GM12878 (cell line): ENCODE results near the gene PLEKHJ1. TPM values are rescaled to one million over a fixed set of nuclear protein-coding genes. Genes with fewer than 3 reads are reported as not detected.

Experiments used
- ATAC-seq: fragments of 200-7000 bp; cut with Tn5 transposase; 3 replicates; pipeline ENCODE4 v1.9.1; 2020; ENCODE audit warnings: mild to moderate bottlenecking, moderate library complexity
- BruUV-seq: library from RNA; stranded (reverse); fragments of 400-500 nt; replicated peaks from 2 replicates; lab custom pipeline; 2021; lab: Mats Ljungman, UMichigan
- CTCF ChIA-PET: fragments of 300-600 bp; sonication (Branson Sonifier 250); formaldehyde crosslinking; extraction: SDS; loops from one replicate; lab custom pipeline; 2021; ENCODE audit warnings: inconsistent platforms; lab: Yijun Ruan, JAX
- POLR2A ChIA-PET: fragments of 350-600 bp; formaldehyde crosslinking; extraction: SDS; loops from one replicate; lab custom pipeline; 2021; ENCODE audit warnings: inconsistent platforms; lab: Charles Lee
- RAD21 ChIA-PET: fragments of 300-600 bp; sonication (Branson Sonifier 250); formaldehyde crosslinking; loops from one replicate; lab custom pipeline; 2023; ENCODE audit warnings: antibody characterized with exemption; ENCODE audit not compliant: unreplicated experiment; lab: Charles Lee
- SMC1A ChIA-PET: fragments of 300-600 bp; sonication (Branson Sonifier 250); formaldehyde crosslinking; loops from one replicate; lab custom pipeline; 2023; ENCODE audit not compliant: unreplicated experiment, uncharacterized antibody; lab: Charles Lee
- DNase-seq: peaks from one replicate; pipeline ENCODE4 v3.0.0-alpha.2; 2011; ENCODE audit warnings: low read depth, low spot score
- FAIRE-seq: peaks from 3 replicates; lab custom pipeline; 2011; peaks lifted over from hg19 to GRCh38; lab: Jason Lieb, UNC
- H2AFZ ChIP-seq: 2 replicates; pipeline ENCODE4 v1.6.0; 2011; ENCODE audit warnings: low read depth, low read length, control low read depth; ENCODE audit not compliant: control insufficient read depth
- H3K27ac ChIP-seq: 2 replicates; pipeline ENCODE4 v1.5.1; 2011; ENCODE audit warnings: control low read depth; ENCODE audit not compliant: control insufficient read depth, insufficient read depth
- H3K27me3 ChIP-seq, 2 experiments: replicated peaks in 1 of 2; 2 replicates each; pipeline versions ENCODE4 v1.6.0 to v1.6.1; 2011; ENCODE audit warnings: low read length in 1 of 2; ENCODE audit not compliant: control insufficient read depth in 2 of 2, insufficient read depth in 2 of 2
- H3K36me3 ChIP-seq, 2 experiments: 2 replicates each; pipeline ENCODE4 v1.5.1; 2011; ENCODE audit warnings: low read length in 1 of 2; ENCODE audit not compliant: control insufficient read depth in 2 of 2, insufficient read depth in 2 of 2
- H3K4me1 ChIP-seq: 2 replicates; pipeline ENCODE4 v1.6.1; 2011; ENCODE audit warnings: mild to moderate bottlenecking, low read length, moderate library complexity, mixed read lengths; ENCODE audit not compliant: control insufficient read depth, insufficient read depth
- H3K4me2 ChIP-seq: 2 replicates; pipeline ENCODE4 v1.6.0; 2011; ENCODE audit warnings: control low read depth; ENCODE audit not compliant: control insufficient read depth, insufficient read depth
- H3K4me3 ChIP-seq: fragments of 200-600 bp; sonication (generic); 2 replicates; pipeline ENCODE4 v1.5.1; 2016
- H3K79me2 ChIP-seq: 2 replicates; pipeline ENCODE4 v1.6.0; 2011; ENCODE audit warnings: low read length; ENCODE audit not compliant: control insufficient read depth, insufficient read depth
- H3K9ac ChIP-seq: 2 replicates; pipeline ENCODE4 v1.8.0; 2011; ENCODE audit warnings: low read length, control low read depth, mixed read lengths; ENCODE audit not compliant: control insufficient read depth, insufficient read depth
- H3K9me3 ChIP-seq: replicated peaks from 3 replicates; pipeline ENCODE4 v1.5.1; 2011; ENCODE audit warnings: mild to moderate bottlenecking, low read length; ENCODE audit not compliant: control insufficient read depth, insufficient read depth
- H4K20me1 ChIP-seq: 2 replicates; pipeline ENCODE4 v1.6.0; 2011; ENCODE audit not compliant: control insufficient read depth, insufficient read depth
- BCLAF1 ChIP-seq: fragments of 450-650 bp; IDR thresholded peaks from 2 replicates; pipeline ENCODE4 v1.6.1; 2017; ENCODE audit warnings: antibody characterized with exemption, mild to moderate bottlenecking, moderate library complexity
- GABPA ChIP-seq: IDR thresholded peaks from 2 replicates; pipeline ENCODE4 v1.6.1; 2014; ENCODE audit warnings: antibody characterized with exemption, low read depth, mild to moderate bottlenecking, inconsistent platforms
- HDAC2 ChIP-seq: fragments of 200-600 bp; sonication (generic); IDR thresholded peaks from 2 replicates; pipeline ENCODE4 v1.6.1; 2017
- IKZF1 ChIP-seq: fragments of 450-650 bp; conservative IDR thresholded peaks from 2 replicates; pipeline ENCODE4 v1.6.1; 2017; ENCODE audit warnings: antibody characterized with exemption, mild to moderate bottlenecking
- IKZF2 ChIP-seq, 2 experiments: fragments of 450-650 bp; IDR thresholded peaks; 2 replicates each; pipeline ENCODE4 v1.6.1; 2017; ENCODE audit warnings: mild to moderate bottlenecking in 2 of 2, moderate library complexity in 2 of 2
- MEF2B ChIP-seq: fragments of 450-650 bp; IDR thresholded peaks from 2 replicates; pipeline ENCODE4 v1.6.1; 2018; ENCODE audit warnings: mild to moderate bottlenecking, moderate library complexity; ENCODE audit not compliant: partially characterized antibody, poor library complexity, severe bottlenecking
- PML ChIP-seq: IDR thresholded peaks from 2 replicates; pipeline ENCODE4 v1.6.1; 2012; ENCODE audit warnings: low read length, inconsistent platforms
- RCOR1 ChIP-seq: conservative IDR thresholded peaks from 2 replicates; pipeline ENCODE4 v1.6.1; 2012; ENCODE audit warnings: low read depth, low read length, improper control_type of control experiment
- RELB ChIP-seq: fragments of 450-650 bp; IDR thresholded peaks from 2 replicates; pipeline ENCODE4 v1.6.1; 2017; ENCODE audit warnings: low read depth, mild to moderate bottlenecking, moderate library complexity
- SREBF2 ChIP-seq: IDR thresholded peaks from 2 replicates; pipeline ENCODE4 v1.6.1; 2012; ENCODE audit warnings: mild to moderate bottlenecking, low read length
- SUPT20H ChIP-seq: IDR thresholded peaks from 2 replicates; pipeline ENCODE4 v1.6.1; 2011; ENCODE audit warnings: low read depth, mild to moderate bottlenecking, low read length, moderate library complexity, borderline replicate concordance; ENCODE audit not compliant: control insufficient read depth
- SUZ12 ChIP-seq: fragments of 200-600 bp; sonication (generic); IDR thresholded peaks from one replicate; pipeline ENCODE4 v1.6.1; 2018; ENCODE audit warnings: antibody characterized with exemption, mild to moderate bottlenecking; ENCODE audit not compliant: unreplicated experiment
- YBX1 ChIP-seq: fragments of 450-650 bp; IDR thresholded peaks from 2 replicates; pipeline ENCODE4 v1.6.1; 2016; ENCODE audit warnings: antibody characterized with exemption
- ZNF207 ChIP-seq: fragments of 450-650 bp; IDR thresholded peaks from 2 replicates; pipeline ENCODE4 v1.6.1; 2014; ENCODE audit warnings: antibody characterized with exemption, mild to moderate bottlenecking, borderline replicate concordance
- WGBS: methylation state at CpG from one replicate; pipeline ENCODE4 v1.1.6; 2016; ENCODE audit warnings: low lambda C conversion rate; ENCODE audit not compliant: insufficient replicate concordance, insufficient coverage; ENCODE audit errors: missing lambda C conversion rate; 5-methylcytosine and 5-hydroxymethylcytosine counted together
- in situ Hi-C: fragments of 300-500 bp; cut with MboI; formaldehyde crosslinking; loops from 9 replicates; pipeline ENCODE4 v1.14.3; 2018; ENCODE audit warnings: mixed read lengths
- intact Hi-C: fragments of 100-400 bp; cut with micrococcal nuclease; formaldehyde crosslinking; loops from one replicate; pipeline ENCODE4 v1.14.2; 2022; ENCODE audit not compliant: unreplicated experiment
- polyA plus RNA-seq, 11 experiments: library from polyadenylated mRNA; depleted of rRNA in 4 of 11; unstranded in 6 of 11; stranded (reverse) in 5 of 11; fragments of >200 nt; fragmentation: Nextera tagmentation in 4 of 11; fragmentation: Illumina TruSeq in 1 of 11; extraction: Ambion mirVana in 4 of 11; extraction: Trizol in 1 of 11; gene quantifications; 1 replicate in 1 of 11; 2 replicates in 10 of 11; pipeline versions ENCODE4 v1.2.1 to v1.2.3, GENCODE V29; 2011 to 2016; ENCODE audit warnings: inconsistent platforms in 2 of 11, missing spikeins in 2 of 11, low read depth in 1 of 11
- total RNA-seq, 4 experiments: library from RNA; depleted of rRNA in 3 of 4; stranded (reverse); fragments of >200 nt in 3 of 4; fragmentation: Illumina TruSeq in 1 of 4; extraction: Trizol in 1 of 4; gene quantifications; 2 replicates each; pipeline versions ENCODE4 v1.2.1 to v1.2.3, GENCODE V29; 2013 to 2021
- TF ChIP-seq, protein P1 (sequence below): fragments of 450-650 bp; conservative IDR thresholded peaks from 2 replicates; pipeline ENCODE4 v1.6.1; 2017; ENCODE audit warnings: mild to moderate bottlenecking, moderate library complexity
- TF ChIP-seq, protein P2 (sequence below): fragments of 450-650 bp; IDR thresholded peaks from 2 replicates; pipeline ENCODE4 v1.6.1; 2017; ENCODE audit warnings: borderline replicate concordance

Gene PLEKHJ1
- total and polyA plus RNA-seq, 10 of the 15 experiments (the other 5 are each of a cell fraction or from before 2014, with no cell fraction given): 1.3 to 133 (median 75.0) TPM

DNA sequence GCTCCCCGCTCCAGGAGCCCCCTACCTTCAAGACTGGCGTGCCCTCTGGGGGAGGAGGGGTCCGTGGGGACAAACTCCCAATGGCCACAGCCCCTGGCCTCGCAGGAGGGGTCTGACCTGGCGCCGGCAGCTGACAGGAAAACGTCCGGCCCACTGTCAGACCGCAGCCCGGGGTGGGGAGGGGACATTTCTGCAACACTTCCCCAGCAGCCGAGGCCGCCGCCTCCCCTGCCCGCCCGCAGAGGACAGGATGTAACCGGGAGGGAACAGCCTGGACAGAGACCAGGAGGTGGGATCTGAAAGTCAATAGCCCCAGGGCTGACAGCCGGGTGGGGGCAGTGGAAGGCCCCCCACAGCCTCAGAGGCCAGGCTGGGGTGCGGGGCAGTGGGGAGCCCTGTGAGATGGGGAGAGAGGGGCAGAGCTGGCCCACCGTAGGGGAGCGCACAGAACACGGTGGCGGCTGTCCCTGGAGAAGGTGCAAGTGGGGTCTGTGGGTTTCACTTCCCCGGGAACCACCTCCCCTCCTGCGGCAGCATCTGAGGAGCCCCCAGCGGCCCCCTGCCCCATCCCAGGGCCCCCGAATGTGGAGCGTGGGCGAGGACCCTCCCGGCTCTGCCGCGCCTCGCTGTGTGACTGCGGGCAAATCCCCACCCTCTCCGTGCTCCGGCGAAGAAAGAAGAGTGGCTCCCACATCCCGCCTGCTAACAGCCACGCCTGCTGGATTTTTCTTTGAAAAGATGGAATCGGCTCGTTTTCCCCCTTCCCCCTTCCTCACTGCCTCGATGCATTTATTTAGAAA, 46.1 kb upstream of the PLEKHJ1 start, which contains the start of gene PEAK3:
PEAK3 (minus strand) TSS at position 114 of the 800 bp plus-strand sequence. CDS start 1,244 bp downstream, outside the sequence.
- Histone ChIP-seq H3K27ac (no peak within 1 kb of the TSS), H4K20me1 (no peaks in the 10 kb centered on the region), H3K9me3 (no peaks in the 10 kb centered on the region), H3K27me3 (peaks cover 0 to 3% of the 10 kb centered on the region in 2 experiments; a peak in 2 of 4 replicates), H3K4me3 (no peak within 1 kb of the TSS), H3K9ac (peak within 1 kb of the TSS; percentile 22; the same call in 1 of the 2 replicates), H3K36me3 (no peaks in the 10 kb centered on the region), H2AFZ (no peak within 1 kb of the TSS), H3K4me2 (peak within 1 kb of the TSS; percentile 68), H3K79me2 (no peaks in the 10 kb centered on the region), H3K4me1 (peaks cover 11% of the 10 kb centered on the region)
- ChIA-PET CTCF (no interaction called here), SMC1A (no interaction called here), RAD21 (no interaction called here), POLR2A (interaction anchor here (0.5 kb wide), 1 partner anchor 341 kb away, joined by 3 read pairs; no protein-coding TSS in a partner anchor)
- DNase-seq: no peak
- peak; percentile 80 for ATAC-seq
- no peak for FAIRE-seq
- in situ Hi-C loops: no loop called here
- intact Hi-C loops: no loop called here
- no TSS peak for BruUV-seq
- WGBS: 6% methylated on average over 32 of the region's 41 CpGs
- TF ChIP-seq GABPA (no peak), PML (no peak), HDAC2 (no peak), ZNF207 (no peak), BCLAF1 (no peak), RELB (peak; percentile 63; the same call in 1 of the 2 replicates), MEF2B (no peak), SUPT20H (no peak), IKZF2 (IDR thresholded peaks at IDR 0.05) (peak; percentile 61 to 73), IKZF1 (peak; percentile 86), SUZ12 (no peak), YBX1 (no peak), RCOR1 (no peak), SREBF2 (no peak)
- TF ChIP-seq, protein P1, sequence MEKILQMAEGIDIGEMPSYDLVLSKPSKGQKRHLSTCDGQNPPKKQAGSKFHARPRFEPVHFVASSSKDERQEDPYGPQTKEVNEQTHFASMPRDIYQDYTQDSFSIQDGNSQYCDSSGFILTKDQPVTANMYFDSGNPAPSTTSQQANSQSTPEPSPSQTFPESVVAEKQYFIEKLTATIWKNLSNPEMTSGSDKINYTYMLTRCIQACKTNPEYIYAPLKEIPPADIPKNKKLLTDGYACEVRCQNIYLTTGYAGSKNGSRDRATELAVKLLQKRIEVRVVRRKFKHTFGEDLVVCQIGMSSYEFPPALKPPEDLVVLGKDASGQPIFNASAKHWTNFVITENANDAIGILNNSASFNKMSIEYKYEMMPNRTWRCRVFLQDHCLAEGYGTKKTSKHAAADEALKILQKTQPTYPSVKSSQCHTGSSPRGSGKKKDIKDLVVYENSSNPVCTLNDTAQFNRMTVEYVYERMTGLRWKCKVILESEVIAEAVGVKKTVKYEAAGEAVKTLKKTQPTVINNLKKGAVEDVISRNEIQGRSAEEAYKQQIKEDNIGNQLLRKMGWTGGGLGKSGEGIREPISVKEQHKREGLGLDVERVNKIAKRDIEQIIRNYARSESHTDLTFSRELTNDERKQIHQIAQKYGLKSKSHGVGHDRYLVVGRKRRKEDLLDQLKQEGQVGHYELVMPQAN: no peak
- TF ChIP-seq, protein P2, sequence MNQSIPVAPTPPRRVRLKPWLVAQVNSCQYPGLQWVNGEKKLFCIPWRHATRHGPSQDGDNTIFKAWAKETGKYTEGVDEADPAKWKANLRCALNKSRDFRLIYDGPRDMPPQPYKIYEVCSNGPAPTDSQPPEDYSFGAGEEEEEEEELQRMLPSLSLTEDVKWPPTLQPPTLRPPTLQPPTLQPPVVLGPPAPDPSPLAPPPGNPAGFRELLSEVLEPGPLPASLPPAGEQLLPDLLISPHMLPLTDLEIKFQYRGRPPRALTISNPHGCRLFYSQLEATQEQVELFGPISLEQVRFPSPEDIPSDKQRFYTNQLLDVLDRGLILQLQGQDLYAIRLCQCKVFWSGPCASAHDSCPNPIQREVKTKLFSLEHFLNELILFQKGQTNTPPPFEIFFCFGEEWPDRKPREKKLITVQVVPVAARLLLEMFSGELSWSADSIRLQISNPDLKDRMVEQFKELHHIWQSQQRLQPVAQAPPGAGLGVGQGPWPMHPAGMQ: no peak
